Right atrium auricular region (tissue), 2 donors: ENCODE results near the gene GCM1. TPM values are rescaled to one million over a fixed set of nuclear protein-coding genes. Genes with fewer than 3 reads are reported as not detected.

ENCODE experiments used
- DNase-seq: peaks from one replicate; pipeline ENCODE4 v3.0.0-alpha.2; 2019; ENCODE audit warnings: low spot score
- H3K27ac ChIP-seq, 2 donors: fragments of 200-600 bp; sonication (generic); 1 replicate in 1 of 2; 2 replicates in 1 of 2; pipeline ENCODE4 v1.5.1; 2016 to 2019
- H3K27me3 ChIP-seq, 2 donors: fragments of 200-600 bp; sonication (generic); one replicate each; pipeline versions ENCODE4 v1.5.1 to v1.6.0; 2017 to 2019
- H3K36me3 ChIP-seq: fragments of 200-600 bp; sonication (generic); one replicate; pipeline ENCODE4 v1.5.1; 2016
- H3K4me1 ChIP-seq, 2 donors: fragments of 200-600 bp; sonication (generic); one replicate each; pipeline versions ENCODE4 v1.5.1 to v1.6.0; 2017 to 2019
- H3K4me3 ChIP-seq, 2 donors: fragments of 200-600 bp; sonication (generic); 1 replicate in 1 of 2; 2 replicates in 1 of 2; pipeline ENCODE4 v1.5.1; 2017 to 2019; ENCODE audit warnings: mild to moderate bottlenecking in 1 of 2, moderate library complexity in 1 of 2
- H3K9me3 ChIP-seq, 2 donors: fragments of 200-600 bp; sonication (generic); one replicate each; pipeline ENCODE4 v1.5.1; 2019
- CTCF ChIP-seq, 2 donors: fragments of 200-600 bp; sonication (generic); IDR thresholded peaks; one replicate each; pipeline ENCODE4 v1.5.1; 2019; ENCODE audit warnings: antibody characterized with exemption in 2 of 2
- total RNA-seq, 2 donors: library from RNA; depleted of rRNA; stranded (reverse); fragments of >200 nt; gene quantifications; one replicate each; pipeline ENCODE4 v1.1.0, GENCODE V29; 2016

Gene GCM1
- not detected for total RNA-seq

GRCh38 chr6:53148684-53149083 lies at the start of gene GCM1:
GCM1 (minus strand) TSS chr6:53148841; CDS start chr6:53145632, 3,209 bp downstream.
- no peak within 1 kb of the TSS for H3K4me3 ChIP-seq
- no peaks in the 10 kb centered on the region for H3K36me3 ChIP-seq
- H3K27ac ChIP-seq, result no peak within 1 kb of the TSS
- TF ChIP-seq CTCF (IDR thresholded peaks at IDR 0.05), result no peak
- no peaks in the 10 kb centered on the region for H3K9me3 ChIP-seq
- H3K27me3 ChIP-seq, result no peaks in the 10 kb centered on the region
- no peaks in the 10 kb centered on the region for H3K4me1 ChIP-seq
- no peak for DNase-seq

- no peak for DNase-seq
- Histone ChIP-seq H3K36me3 (no peaks in the 10 kb centered on the region), H3K4me1 (peaks cover 0 to 4% of the 10 kb centered on the region in 2 donors), H3K27me3 (no peaks in the 10 kb centered on the region), H3K9me3 (no peaks in the 10 kb centered on the region), H3K27ac (no peak overlapping the region), H3K4me3 (no peak overlapping the region)
- TF ChIP-seq CTCF (IDR thresholded peaks at IDR 0.05), result no peak
Measured at GRCh38 chr6:53197553-53197952, 48.9 kb upstream of the GCM1 start.

- Histone ChIP-seq H3K4me3 (no peak overlapping the region), H3K27me3 (no peaks in the 10 kb centered on the region), H3K4me1 (peaks cover 0 to 8% of the 10 kb centered on the region in 2 donors), H3K27ac (no peak overlapping the region), H3K36me3 (no peaks in the 10 kb centered on the region), H3K9me3 (no peaks in the 10 kb centered on the region)
- TF ChIP-seq CTCF (IDR thresholded peaks at IDR 0.05), result no peak
- DNase-seq, result no peak
Measured at GRCh38 chr6:53195048-53195447, 46.4 kb upstream of the GCM1 start.

- Histone ChIP-seq H3K4me1 (peaks cover 0 to 8% of the 10 kb centered on the region in 2 donors), H3K27ac (no peak overlapping the region), H3K4me3 (no peak overlapping the region), H3K9me3 (no peaks in the 10 kb centered on the region), H3K27me3 (no peaks in the 10 kb centered on the region), H3K36me3 (no peaks in the 10 kb centered on the region)
- TF ChIP-seq CTCF (IDR thresholded peaks at IDR 0.05), result no peak
- no peak for DNase-seq
Measured at GRCh38 chr6:53192682-53193188, 44.1 kb upstream of the GCM1 start.

GRCh38 chr6:53189554-53189953 lies 40.9 kb upstream of the GCM1 start:
- Histone ChIP-seq H3K4me3 (no peak overlapping the region), H3K27me3 (no peaks in the 10 kb centered on the region), H3K4me1 (peaks cover 0 to 8% of the 10 kb centered on the region in 2 donors), H3K36me3 (no peaks in the 10 kb centered on the region), H3K27ac (no peak overlapping the region), H3K9me3 (no peaks in the 10 kb centered on the region)
- no peak for DNase-seq
- no peak for TF ChIP-seq CTCF (IDR thresholded peaks at IDR 0.05)

- H3K9me3 ChIP-seq, result no peaks in the 10 kb centered on the region
- TF ChIP-seq CTCF (IDR thresholded peaks at IDR 0.05), result no peak
- no peak overlapping the region for H3K27ac ChIP-seq
- no peaks in the 10 kb centered on the region for H3K36me3 ChIP-seq
- no peak overlapping the region for H3K4me3 ChIP-seq
- DNase-seq, result no peak
- H3K27me3 ChIP-seq, result no peaks in the 10 kb centered on the region
- H3K4me1 ChIP-seq, result peaks cover 0 to 8% of the 10 kb centered on the region in 2 donors
Measured at GRCh38 chr6:53188833-53189232, 40.2 kb upstream of the GCM1 start.
